H1 (cell line): ENCODE data around the gene HEPACAM. TPM values are rescaled to one million over a fixed set of nuclear protein-coding genes. Genes with fewer than 3 reads are reported as not detected.

Source experiments
- CTCF ChIA-PET: fragments of 300-600 bp; sonication (Branson Sonifier 250); formaldehyde crosslinking; loops from one replicate; lab custom pipeline; 2021; ENCODE audit not compliant: partially characterized antibody; lab: Charles Lee
- POLR2A ChIA-PET: fragments of 300-600 bp; sonication (Branson Sonifier 250); formaldehyde crosslinking; loops from one replicate; lab custom pipeline; 2021; ENCODE audit warnings: inconsistent platforms; ENCODE audit not compliant: partially characterized antibody; lab: Charles Lee
- DNase-seq, 2 experiments: peaks; one replicate each; pipeline versions ENCODE4 v3.0.0 to v3.0.0-alpha.2; 2010 to 2022; ENCODE audit warnings: low spot score in 2 of 2, low read depth in 1 of 2, mixed read lengths in 1 of 2
- FAIRE-seq: peaks from 2 replicates; lab custom pipeline; 2011; peaks lifted over from hg19 to GRCh38; lab: Jason Lieb, UNC
- H2AFZ ChIP-seq: 2 replicates; pipeline ENCODE4 v1.8.1; 2012; ENCODE audit warnings: low read length, inconsistent platforms
- H2AK5ac ChIP-seq: 2 replicates; pipeline ENCODE4 v1.6.1; 2013; ENCODE audit warnings: low read depth, low read length
- H2BK120ac ChIP-seq: replicated peaks from 2 replicates; pipeline ENCODE3; 2013; ENCODE audit warnings: low read depth, low read length, inconsistent platforms
- H2BK12ac ChIP-seq: 2 replicates; pipeline ENCODE4 v1.6.1; 2013; ENCODE audit warnings: low read depth, low read length
- H2BK15ac ChIP-seq: 2 replicates; pipeline ENCODE4 v1.6.1; 2013; ENCODE audit warnings: low read length
- H2BK20ac ChIP-seq: 2 replicates; pipeline ENCODE4 v1.6.1; 2013; ENCODE audit warnings: low read length
- H2BK5ac ChIP-seq: 2 replicates; pipeline ENCODE4 v1.6.1; 2013; ENCODE audit warnings: low read depth, low read length
- H3K14ac ChIP-seq: 2 replicates; pipeline ENCODE4 v1.6.1; 2013; ENCODE audit warnings: inconsistent platforms; ENCODE audit not compliant: insufficient read length
- H3K18ac ChIP-seq: 2 replicates; pipeline ENCODE4 v1.6.1; 2013; ENCODE audit warnings: low read length; ENCODE audit errors: extremely low read depth
- H3K23ac ChIP-seq: 2 replicates; pipeline ENCODE4 v1.6.1; 2013; ENCODE audit warnings: inconsistent platforms; ENCODE audit not compliant: insufficient read length
- H3K23me2 ChIP-seq: 2 replicates; pipeline ENCODE4 v1.6.1; 2013; ENCODE audit warnings: low read depth, low read length
- H3K27ac ChIP-seq: 2 replicates; pipeline ENCODE4 v1.6.1; 2011; ENCODE audit warnings: low read depth, low read length, inconsistent platforms
- H3K27me3 ChIP-seq, 4 experiments: replicated peaks in 1 of 4; 1 replicate in 1 of 4; 2 replicates in 3 of 4; pipeline versions ENCODE4 v1.6.1 to v1.8.1; 2011 to 2013; ENCODE audit warnings: low read length in 3 of 4, mild to moderate bottlenecking in 3 of 4, inconsistent platforms in 2 of 4, mixed read lengths in 2 of 4, moderate library complexity in 1 of 4; ENCODE audit not compliant: control insufficient read depth in 3 of 4, insufficient read depth in 3 of 4; ENCODE audit errors: extremely low read depth in 1 of 4
- H3K36me3 ChIP-seq, 4 experiments: 2 replicates each; pipeline versions ENCODE4 v1.6.1 to v1.8.1; 2011 to 2013; ENCODE audit warnings: mild to moderate bottlenecking in 4 of 4, low read length in 3 of 4, moderate library complexity in 2 of 4, control low read depth in 1 of 4, inconsistent platforms in 1 of 4; ENCODE audit not compliant: insufficient read depth in 4 of 4, control insufficient read depth in 2 of 4
- H3K4ac ChIP-seq: replicated peaks from 2 replicates; pipeline ENCODE3; 2013; ENCODE audit warnings: low read length, low read depth, mixed read lengths, inconsistent platforms; ENCODE audit not compliant: insufficient read length
- H3K4me1 ChIP-seq, 4 experiments: replicated peaks in 1 of 4; 1 replicate in 1 of 4; 2 replicates in 3 of 4; pipeline versions ENCODE4 v1.6.1 to v1.8.1; 2011 to 2013; ENCODE audit warnings: low read length in 3 of 4, inconsistent platforms in 2 of 4, mixed read lengths in 1 of 4; ENCODE audit not compliant: insufficient read depth in 4 of 4, control insufficient read depth in 3 of 4
- H3K4me2 ChIP-seq, 2 experiments: 2 replicates each; pipeline versions ENCODE4 v1.6.1 to v1.8.1; 2011 to 2013; ENCODE audit warnings: low read depth in 2 of 2, low read length in 2 of 2, control low read depth in 1 of 2, inconsistent platforms in 1 of 2, mild to moderate bottlenecking in 1 of 2; ENCODE audit not compliant: insufficient read depth in 1 of 2
- H3K4me3 ChIP-seq, 4 experiments: fragments of 200-600, 300-600 bp in 1 of 4; sonication (generic), shearing (Covaris generic), sonication (Bioruptor Twin) in 1 of 4; 2 replicates each; pipeline versions ENCODE4 v1.5.1 to v1.8.1; 2011 to 2016; ENCODE audit warnings: low read length in 4 of 4, low read depth in 3 of 4, control low read depth in 2 of 4, inconsistent platforms in 2 of 4, mild to moderate bottlenecking in 2 of 4, mixed read lengths in 1 of 4, moderate library complexity in 1 of 4; ENCODE audit not compliant: insufficient read depth in 2 of 4; ENCODE audit errors: extremely low read depth in 1 of 4
- H3K56ac ChIP-seq: replicated peaks from 2 replicates; pipeline ENCODE3; 2013; ENCODE audit warnings: low read depth, mild to moderate bottlenecking, mixed read lengths, low read length, inconsistent platforms; ENCODE audit not compliant: insufficient read length
- H3K79me1 ChIP-seq: 2 replicates; pipeline ENCODE4 v1.6.1; 2013; ENCODE audit warnings: low read depth, low read length, control low read depth
- H3K79me2 ChIP-seq, 2 experiments: 2 replicates each; pipeline versions ENCODE4 v1.6.1 to v1.8.1; 2012 to 2013; ENCODE audit warnings: low read length in 2 of 2, mild to moderate bottlenecking in 2 of 2, inconsistent platforms in 1 of 2; ENCODE audit not compliant: insufficient read depth in 2 of 2, control insufficient read depth in 1 of 2
- H3K9ac ChIP-seq, 4 experiments: replicated peaks in 1 of 4; 1 replicate in 1 of 4; 2 replicates in 3 of 4; pipeline versions ENCODE4 v1.6.1 to v1.8.1; 2011 to 2013; ENCODE audit warnings: low read depth in 3 of 4, low read length in 3 of 4, control low read depth in 2 of 4, mild to moderate bottlenecking in 2 of 4, moderate library complexity in 2 of 4, inconsistent platforms in 1 of 4; ENCODE audit errors: extremely low read depth in 1 of 4
- H3K9me3 ChIP-seq, 2 experiments: 2 replicates each; pipeline versions ENCODE4 v1.6.1 to v1.8.1; 2012 to 2013; ENCODE audit warnings: mild to moderate bottlenecking in 2 of 2, moderate library complexity in 2 of 2, control low read depth in 1 of 2, inconsistent platforms in 1 of 2, low read depth in 1 of 2, low read length in 1 of 2, mixed read lengths in 1 of 2; ENCODE audit not compliant: insufficient read depth in 2 of 2
- H4K20me1 ChIP-seq, 2 experiments: replicated peaks in 1 of 2; 2 replicates each; pipeline versions ENCODE3 to v1.8.1; 2011 to 2013; ENCODE audit warnings: inconsistent platforms in 2 of 2, low read length in 2 of 2, mild to moderate bottlenecking in 1 of 2; ENCODE audit not compliant: insufficient read depth in 2 of 2, control insufficient read depth in 1 of 2
- H4K5ac ChIP-seq: 2 replicates; pipeline ENCODE4 v1.6.1; 2013; ENCODE audit warnings: low read length, low read depth, mixed read lengths, inconsistent platforms; ENCODE audit not compliant: insufficient read length
- H4K8ac ChIP-seq: 2 replicates; pipeline ENCODE4 v1.8.0; 2013; ENCODE audit warnings: mild to moderate bottlenecking, moderate library complexity, low read length, inconsistent platforms; ENCODE audit not compliant: insufficient read depth; ENCODE audit errors: extremely low read depth
- H4K91ac ChIP-seq: replicated peaks from 2 replicates; pipeline ENCODE3; 2013; ENCODE audit warnings: low read length, mixed read lengths, inconsistent platforms; ENCODE audit not compliant: insufficient read length
- BACH1 ChIP-seq: IDR thresholded peaks from 2 replicates; pipeline ENCODE4 v1.6.1; 2012; ENCODE audit warnings: low read length, improper control_type of control experiment
- POLR2A ChIP-seq, 2 experiments: IDR thresholded peaks; 1 replicate in 1 of 2; 2 replicates in 1 of 2; pipeline ENCODE4 v1.6.1; 2011; ENCODE audit warnings: low read depth in 2 of 2, low read length in 2 of 2, mild to moderate bottlenecking in 2 of 2; ENCODE audit errors: control extremely low read depth in 1 of 2
- POU5F1 ChIP-seq: IDR thresholded peaks from 2 replicates; pipeline ENCODE4 v1.6.1; 2011; ENCODE audit warnings: low read depth, mild to moderate bottlenecking, low read length, moderate library complexity
- WGBS, 2 experiments: shearing (Covaris generic) in 1 of 2; methylation state at CpG; one replicate each; pipeline versions ENCODE4 v1.1.6 to v1.1.7; 2013 to 2015; ENCODE audit warnings: low lambda C conversion rate in 2 of 2, mixed read lengths in 2 of 2, inconsistent platforms in 1 of 2, low coverage in 1 of 2, missing lambda C conversion rate in 1 of 2; ENCODE audit not compliant: insufficient replicate concordance in 2 of 2, insufficient coverage in 1 of 2, insufficient read length in 1 of 2; ENCODE audit errors: extremely low coverage in 1 of 2, missing lambda C conversion rate in 1 of 2; 5-methylcytosine and 5-hydroxymethylcytosine counted together
- polyA plus RNA-seq, 7 experiments: library from polyadenylated mRNA; depleted of rRNA in 3 of 7; stranded (reverse) in 5 of 7; unstranded in 2 of 7; fragments of >200 nt in 5 of 7; fragments of 200-250 nt in 2 of 7; gene quantifications; 1 replicate in 5 of 7; 2 replicates in 1 of 7; 4 replicates in 1 of 7; pipeline versions ENCODE4 v1.2.1 to v1.2.3, GENCODE V29; 2011 to 2013; ENCODE audit warnings: missing spikeins in 2 of 7, mixed read lengths in 2 of 7
- total RNA-seq: library from RNA; stranded (reverse); fragmentation: NEBNext Ultra II Directional; extraction: Animal tissue kit (Norgen Biotek cat#: 25700); gene quantifications from 2 replicates; pipeline ENCODE4 v1.2.1, GENCODE V29; 2021

The HEPACAM gene
- total and polyA plus RNA-seq, 2 of the 8 experiments (the other 6 are each of a cell fraction or from before 2014, with no cell fraction given): not detected

GRCh38 chr11:124938970-124939369 is 3.1 kb upstream of the HEPACAM start:
- Histone ChIP-seq H4K5ac (no peak overlapping the region), H4K20me1 (no peaks in the 10 kb centered on the region), H3K27ac (no peak overlapping the region), H3K56ac (no peak overlapping the region), H3K23ac (no peak overlapping the region), H3K14ac (no peak overlapping the region), H3K27me3 (no peaks in the 10 kb centered on the region; a peak in 2 of 7 replicates), H3K4me1 (peaks cover 0 to 3% (median 0%) of the 10 kb centered on the region in 4 experiments; a peak in 1 of 7 replicates), H2BK5ac (no peak overlapping the region), H3K36me3 (no peaks in the 10 kb centered on the region), H3K9ac (no peak overlapping the region), H3K79me2 (no peaks in the 10 kb centered on the region), H2BK15ac (no peak overlapping the region), H2AK5ac (no peak overlapping the region), H3K9me3 (no peaks in the 10 kb centered on the region), H3K79me1 (no peaks in the 10 kb centered on the region), H3K4me2 (no peak overlapping the region; a peak in 1 of 4 replicates), H2BK120ac (no peak overlapping the region)
- ChIA-PET POLR2A (no interaction called here), CTCF (interaction anchor here (0.7 to 5.8 kb wide), 3 partner anchors 10 to 101 kb away, joined by 3 to 38 read pairs (median 3); no protein-coding TSS in a partner anchor)
- no peak for FAIRE-seq
- WGBS, 2 experiments: 73% methylated on average over 6 of the region's 6 CpGs; no CpG with 5 or more reads in 1 of the 2 experiments
- DNase-seq: no peak
- no peak for TF ChIP-seq POLR2A (IDR thresholded peaks at IDR 0.05; ENCODE audit: control extremely low read depth in 1 of 2, low read depth in 2 of 2, low read length in 2 of 2)
- TF ChIP-seq BACH1: no peak
- no peak for TF ChIP-seq POU5F1
- TF ChIP-seq, all 59 proteins: peak for 0
- no peak overlapping the region for H2BK20ac ChIP-seq
- no peaks in the 10 kb centered on the region; the same call in 1 of the 2 replicates for H3K23me2 ChIP-seq
- no peak overlapping the region for H3K4ac ChIP-seq
- no peak overlapping the region for H2BK12ac ChIP-seq
- no peak overlapping the region for H2AFZ ChIP-seq
- no peak overlapping the region for H4K8ac ChIP-seq
- no peak overlapping the region for H4K91ac ChIP-seq
- no peak overlapping the region for H3K4me3 ChIP-seq
- H3K18ac ChIP-seq: no peak overlapping the region
